ENCODE results near the gene ADAP2.
A peak's percentile ranks its signal among the peaks of the same experiment; 100 is the strongest.
"Not testable (repeated sequence)": the region's sequence is repeated elsewhere in the genome, so short reads cannot be mapped to it uniquely, and the experiment has no call there.

The ADAP2 gene

DNA sequence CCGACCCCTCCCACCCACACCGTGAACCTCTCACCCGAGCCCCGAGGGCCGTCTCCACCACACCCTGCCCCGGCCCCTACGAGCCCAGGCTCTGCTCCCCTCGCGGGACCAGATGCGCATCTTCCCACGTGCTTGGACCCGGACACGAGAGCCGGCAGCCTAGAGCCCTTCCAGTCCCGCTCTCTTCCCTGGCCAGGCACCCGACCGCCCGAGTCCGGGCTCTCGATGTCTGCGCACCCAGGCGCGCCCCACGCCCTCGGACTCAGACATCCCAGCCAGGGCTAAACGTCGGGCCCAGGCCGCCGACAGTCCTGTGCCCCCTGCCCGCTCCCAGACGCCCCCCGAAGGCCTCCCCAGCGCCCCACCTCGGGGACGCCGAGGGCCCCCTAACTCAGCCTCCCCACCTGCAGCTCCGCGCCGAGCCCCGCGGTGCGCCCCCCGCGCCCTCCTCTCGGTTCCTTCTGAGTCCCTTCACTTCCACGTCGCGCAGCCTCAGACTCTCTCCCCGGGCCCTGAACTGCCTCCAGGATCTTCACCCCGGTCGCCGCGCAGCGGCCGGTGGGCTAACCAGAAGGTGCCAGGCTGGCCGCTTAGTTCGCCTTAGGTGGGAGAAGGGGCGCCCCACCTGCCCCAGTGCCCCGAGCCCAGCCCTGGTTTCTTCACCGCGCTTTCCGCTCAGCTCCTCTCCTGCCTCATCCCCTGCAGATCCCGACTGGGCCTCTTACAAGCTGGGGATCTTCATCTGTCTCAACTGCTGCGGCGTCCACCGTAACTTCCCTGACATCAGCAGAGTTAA lies 688 bp downstream of the ADAP2 start:
- no peak for DNase-seq (ENCODE audit: low read depth)
- TF ChIP-seq, protein P1, sequence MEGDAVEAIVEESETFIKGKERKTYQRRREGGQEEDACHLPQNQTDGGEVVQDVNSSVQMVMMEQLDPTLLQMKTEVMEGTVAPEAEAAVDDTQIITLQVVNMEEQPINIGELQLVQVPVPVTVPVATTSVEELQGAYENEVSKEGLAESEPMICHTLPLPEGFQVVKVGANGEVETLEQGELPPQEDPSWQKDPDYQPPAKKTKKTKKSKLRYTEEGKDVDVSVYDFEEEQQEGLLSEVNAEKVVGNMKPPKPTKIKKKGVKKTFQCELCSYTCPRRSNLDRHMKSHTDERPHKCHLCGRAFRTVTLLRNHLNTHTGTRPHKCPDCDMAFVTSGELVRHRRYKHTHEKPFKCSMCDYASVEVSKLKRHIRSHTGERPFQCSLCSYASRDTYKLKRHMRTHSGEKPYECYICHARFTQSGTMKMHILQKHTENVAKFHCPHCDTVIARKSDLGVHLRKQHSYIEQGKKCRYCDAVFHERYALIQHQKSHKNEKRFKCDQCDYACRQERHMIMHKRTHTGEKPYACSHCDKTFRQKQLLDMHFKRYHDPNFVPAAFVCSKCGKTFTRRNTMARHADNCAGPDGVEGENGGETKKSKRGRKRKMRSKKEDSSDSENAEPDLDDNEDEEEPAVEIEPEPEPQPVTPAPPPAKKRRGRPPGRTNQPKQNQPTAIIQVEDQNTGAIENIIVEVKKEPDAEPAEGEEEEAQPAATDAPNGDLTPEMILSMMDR (IDR thresholded peaks at IDR 0.05; ENCODE audit: low read depth, low read length, missing control alignments): no peak
- peak overlapping the region; percentile 51 for H3K4me3 ChIP-seq (ENCODE audit: low read depth, low read length)

DNA sequence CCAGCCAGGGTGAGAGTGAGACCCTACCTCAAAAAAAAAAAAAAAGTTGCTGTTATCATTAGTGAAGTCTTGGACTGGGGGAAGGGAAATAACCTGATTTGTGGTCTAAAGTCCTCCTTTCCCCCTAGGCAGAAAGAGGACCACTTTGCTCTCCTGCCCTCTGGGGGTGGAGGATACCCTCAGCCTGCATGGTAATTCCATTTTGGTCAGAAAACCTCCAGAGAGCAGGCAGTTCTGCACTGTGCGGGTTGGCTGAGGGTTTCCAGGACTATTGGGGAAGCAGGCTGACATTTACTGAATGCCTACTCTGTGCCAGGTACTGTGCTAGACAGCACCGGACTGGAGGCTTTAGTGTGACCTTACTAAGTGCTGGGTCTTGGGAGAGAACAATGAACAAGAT lies 2.6 kb downstream of the ADAP2 start:
- DNase-seq (ENCODE audit: low read depth): no peak
- TF ChIP-seq, protein P1 (IDR thresholded peaks at IDR 0.05; ENCODE audit: low read depth, low read length, missing control alignments): no peak
- H3K4me3 ChIP-seq (ENCODE audit: low read depth, low read length): no peak overlapping the region

DNA sequence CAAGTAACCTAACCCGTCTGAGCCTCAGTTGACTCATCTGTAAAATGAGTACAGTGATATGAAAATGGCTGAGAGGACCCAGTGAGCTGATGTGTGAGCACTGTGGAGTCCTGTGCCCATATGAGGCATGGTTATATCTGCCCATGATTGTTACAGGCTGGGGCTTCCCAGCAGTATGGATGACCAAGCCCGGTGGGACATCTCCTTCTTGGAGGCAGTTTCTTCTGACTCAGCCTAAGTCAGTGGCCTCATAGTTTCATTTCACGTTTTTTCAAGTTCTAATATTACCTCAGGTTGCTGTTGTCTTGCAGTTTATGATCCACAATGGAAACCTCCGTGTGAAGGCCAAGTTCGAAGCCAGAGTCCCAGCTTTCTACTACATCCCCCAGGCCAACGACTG lies 4.8 kb downstream of the ADAP2 start:
- H3K4me3 ChIP-seq (ENCODE audit: low read depth, low read length): no peak overlapping the region
- DNase-seq (ENCODE audit: low read depth): no peak
- TF ChIP-seq, protein P1 (IDR thresholded peaks at IDR 0.05; ENCODE audit: low read depth, low read length, missing control alignments): no peak

DNA sequence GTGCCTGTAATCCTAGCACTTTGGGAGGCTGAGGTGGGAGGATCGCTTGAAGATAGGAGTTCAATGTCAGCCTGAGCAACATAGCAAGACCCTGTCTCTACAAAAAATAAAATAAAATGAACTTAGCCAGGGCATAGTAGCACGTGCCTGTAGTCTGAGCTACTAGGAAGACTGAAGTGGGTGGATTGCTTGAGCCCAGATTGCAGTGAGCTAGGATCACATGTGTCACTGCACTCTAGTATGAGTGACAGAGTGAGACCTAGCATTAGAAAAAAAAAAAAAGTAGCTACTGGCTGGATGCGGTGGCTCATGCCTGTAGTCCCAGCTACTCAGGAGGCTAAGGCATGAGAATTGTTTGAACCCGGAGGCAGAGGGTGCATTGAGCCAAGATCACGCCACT lies 6.0 kb downstream of the ADAP2 start:
- no peak for DNase-seq (ENCODE audit: low read depth)
- TF ChIP-seq, protein P1 (IDR thresholded peaks at IDR 0.05; ENCODE audit: low read depth, low read length, missing control alignments): no peak
- no peak overlapping the region for H3K4me3 ChIP-seq (ENCODE audit: low read depth, low read length)

DNA sequence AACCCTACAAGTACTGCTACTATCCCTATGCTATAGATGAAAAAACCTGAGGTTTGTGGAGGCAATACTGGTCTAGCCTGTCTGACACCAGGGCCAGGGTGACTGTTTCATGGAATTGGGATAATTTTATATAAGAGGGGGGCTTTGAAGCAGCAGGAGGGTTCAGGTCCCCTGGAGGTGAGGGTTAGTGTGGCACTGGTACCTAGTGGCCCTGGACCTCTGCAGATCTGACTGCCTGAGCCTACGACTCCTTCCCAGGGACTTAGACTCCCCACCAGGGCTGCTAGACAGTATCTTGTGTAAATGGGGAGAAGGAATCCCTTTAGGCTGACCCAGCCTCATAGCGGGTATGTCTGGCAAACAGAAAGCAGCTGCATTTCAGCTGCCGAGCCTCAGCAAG lies 6.8 kb downstream of the ADAP2 start:
- TF ChIP-seq, protein P1 (IDR thresholded peaks at IDR 0.05; ENCODE audit: low read depth, low read length, missing control alignments): no peak
- no peak for DNase-seq (ENCODE audit: low read depth)
- H3K4me3 ChIP-seq (ENCODE audit: low read depth, low read length): no peak overlapping the region

DNA sequence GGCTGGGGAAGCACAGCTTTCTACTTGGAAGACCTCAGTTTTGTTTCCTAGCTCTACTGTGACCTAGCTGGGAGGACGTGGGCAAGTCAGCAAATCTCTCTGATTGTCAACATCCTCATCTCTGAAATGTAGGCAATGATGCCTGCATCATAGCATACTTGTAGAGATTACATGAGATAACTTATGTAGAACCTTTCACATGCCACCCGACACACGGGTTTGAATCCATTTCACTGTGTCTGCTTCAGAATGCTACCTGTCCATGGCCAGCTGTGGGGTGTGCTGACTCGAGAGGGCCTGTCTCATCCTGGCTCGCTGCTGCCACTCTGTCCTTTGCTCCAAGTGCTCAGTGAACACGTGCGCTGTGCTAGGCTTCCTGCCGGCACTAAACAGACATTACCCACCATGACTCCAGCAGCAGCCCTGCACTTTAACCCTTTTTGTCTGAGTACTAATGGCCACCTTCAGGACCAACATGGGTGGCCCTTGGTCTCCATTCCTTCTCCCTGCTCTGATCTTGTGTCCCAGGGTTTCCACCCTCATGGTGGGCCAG lies 7.4 kb downstream of the ADAP2 start:
- TF ChIP-seq, protein P1 (IDR thresholded peaks at IDR 0.05; ENCODE audit: low read depth, low read length, missing control alignments): no peak
- H3K4me3 ChIP-seq (ENCODE audit: low read depth, low read length): no peak overlapping the region
- no peak for DNase-seq (ENCODE audit: low read depth)

DNA sequence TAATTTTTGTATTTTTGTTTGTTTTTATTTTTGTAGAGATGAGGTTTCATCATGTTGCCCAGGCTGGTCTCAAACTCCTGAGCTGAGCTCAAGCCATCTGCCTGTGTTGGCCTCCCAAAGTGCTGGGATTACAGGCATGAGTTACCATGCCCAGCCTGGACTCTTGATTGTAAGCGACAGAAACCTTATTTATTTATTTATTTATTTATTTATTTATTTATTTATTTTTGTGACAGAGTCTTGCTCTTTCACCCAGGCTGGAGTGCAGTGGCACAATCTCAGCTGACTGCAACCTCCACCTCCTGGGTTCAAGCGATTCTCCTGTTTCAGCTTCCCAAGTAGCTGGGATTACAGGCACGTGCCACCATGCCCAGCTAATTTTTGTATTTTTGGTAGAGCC lies 8.1 kb downstream of the ADAP2 start:
- not testable (repeated sequence) for H3K4me3 ChIP-seq (ENCODE audit: low read depth, low read length)

More for the DNA sequence above, 8.1 kb downstream of the ADAP2 start:
- DNase-seq (ENCODE audit: low read depth): not testable (repeated sequence)

All from GM12864 (cell line).